ENCODE measurements around the gene CORO2B.
"Not testable (repeated sequence)": the region's sequence is repeated elsewhere in the genome, so short reads cannot be mapped to it uniquely, and the experiment has no call there.

The CORO2B gene

GRCh38 chr15:68593341-68593740 lies 14.5 kb downstream of the CORO2B start:
- no peak for DNase-seq

GRCh38 chr15:68593828-68594532 lies 15.2 kb downstream of the CORO2B start:
- no peak for DNase-seq

- DNase-seq = no peak
Observed at GRCh38 chr15:68594533-68595259, 15.9 kb downstream of the CORO2B start.

- DNase-seq = no peak
Observed at GRCh38 chr15:68595260-68595564, 16.4 kb downstream of the CORO2B start.

- no peak for DNase-seq
Observed at GRCh38 chr15:68595761-68596160, 17.0 kb downstream of the CORO2B start.

- no peak for DNase-seq
Observed at GRCh38 chr15:68596691-68597090, 17.9 kb downstream of the CORO2B start.

GRCh38 chr15:68597581-68597980 lies 18.8 kb downstream of the CORO2B start:
- no peak for DNase-seq

- no peak for DNase-seq
Observed at GRCh38 chr15:68598171-68599152, 19.7 kb downstream of the CORO2B start.

- no peak for DNase-seq
Observed at GRCh38 chr15:68599153-68599545, 20.4 kb downstream of the CORO2B start.

- no peak for DNase-seq
Observed at GRCh38 chr15:68599560-68600071, 20.8 kb downstream of the CORO2B start.

- no peak for DNase-seq
Observed at GRCh38 chr15:68601206-68602197, 22.7 kb downstream of the CORO2B start.

- DNase-seq = no peak
Observed at GRCh38 chr15:68602459-68603215, 23.8 kb downstream of the CORO2B start.

- no peak for DNase-seq
Observed at GRCh38 chr15:68603216-68603595, 24.4 kb downstream of the CORO2B start.

- DNase-seq = no peak
Observed at GRCh38 chr15:68603951-68604350, 25.2 kb downstream of the CORO2B start.

- DNase-seq = not testable (repeated sequence)
Observed at GRCh38 chr15:68604840-68605478, 26.2 kb downstream of the CORO2B start.

- no peak for DNase-seq
Observed at GRCh38 chr15:68606375-68606774, 27.6 kb downstream of the CORO2B start.

- no peak for DNase-seq
Observed at GRCh38 chr15:68608206-68608843, 29.5 kb downstream of the CORO2B start.

GRCh38 chr15:68608844-68609232 lies 30.0 kb downstream of the CORO2B start:
- no peak for DNase-seq

GRCh38 chr15:68609629-68610028 lies 30.8 kb downstream of the CORO2B start:
- no peak for DNase-seq

- DNase-seq = no peak
Observed at GRCh38 chr15:68610825-68611224, 32.0 kb downstream of the CORO2B start.
